B cell (primary cell): ENCODE data around the gene RALGAPA2. TPM values are rescaled to one million over a fixed set of nuclear protein-coding genes. Genes with fewer than 3 reads are reported as not detected.

ENCODE experiments used
- ATAC-seq: fragments of 200-7000 bp; cut with Tn5 transposase; one replicate; pipeline ENCODE4 v1.10.0; 2021; ENCODE audit warnings: low read depth, mild to moderate bottlenecking, moderate number of reproducible peaks, moderate library complexity
- CTCF ChIA-PET: fragments of 350-600 bp; sonication (Branson Sonifier 250); formaldehyde crosslinking; loops from one replicate; lab custom pipeline; 2021; ENCODE audit warnings: antibody characterized with exemption, inconsistent platforms; lab: Charles Lee
- POLR2A ChIA-PET: fragments of 350-600 bp; sonication (Branson Sonifier 250); formaldehyde crosslinking; loops from one replicate; lab custom pipeline; 2021; ENCODE audit warnings: antibody characterized with exemption; lab: Charles Lee
- DNase-seq: peaks from one replicate; pipeline ENCODE4 v3.0.0; 2013
- H2AFZ ChIP-seq: 2 replicates; pipeline ENCODE4 v1.6.1; 2012; ENCODE audit warnings: mild to moderate bottlenecking, low read depth, low read length; ENCODE audit not compliant: insufficient read depth, poor library complexity, severe bottlenecking
- H3K27ac ChIP-seq, 2 donors: 1 replicate in 1 of 2; 2 replicates in 1 of 2; pipeline ENCODE4 v1.5.1; 2012 to 2013; ENCODE audit warnings: low read length in 2 of 2, mild to moderate bottlenecking in 2 of 2, moderate library complexity in 1 of 2
- H3K27me3 ChIP-seq, 4 experiments: fragments of 200-600 bp in 1 of 4; sonication (generic) in 1 of 4; replicated peaks in 1 of 4; 1 replicate in 2 of 4; 2 replicates in 2 of 4; pipeline versions ENCODE4 v1.6.1 to v1.7.0; 2013 to 2016; ENCODE audit warnings: low read length in 3 of 4, mild to moderate bottlenecking in 2 of 4, mixed read lengths in 1 of 4, moderate library complexity in 1 of 4; ENCODE audit not compliant: insufficient read depth in 4 of 4, control insufficient read depth in 3 of 4; ENCODE audit errors: control extremely low read depth in 1 of 4
- H3K36me3 ChIP-seq, 2 experiments: replicated peaks in 1 of 2; 1 replicate in 1 of 2; 2 replicates in 1 of 2; pipeline versions ENCODE4 v1.6.1 to v1.7.1; 2013; ENCODE audit warnings: low read length in 1 of 2; ENCODE audit not compliant: insufficient read depth in 2 of 2, control insufficient read depth in 1 of 2; ENCODE audit errors: control extremely low read depth in 1 of 2, extremely low read depth in 1 of 2
- H3K4me1 ChIP-seq, 2 donors: fragments of 200-600 bp in 1 of 2; sonication (generic) in 1 of 2; 1 replicate in 1 of 2; 2 replicates in 1 of 2; pipeline versions ENCODE4 v1.5.1 to v1.6.1; 2013 to 2017; ENCODE audit warnings: low read length in 2 of 2; ENCODE audit not compliant: control insufficient read depth in 2 of 2, insufficient read depth in 2 of 2
- H3K4me2 ChIP-seq: replicated peaks from 2 replicates; pipeline ENCODE3; 2012; ENCODE audit warnings: mild to moderate bottlenecking, low read depth, low read length; ENCODE audit not compliant: poor library complexity, severe bottlenecking
- H3K4me3 ChIP-seq, 5 experiments: fragments of 200-600 bp in 1 of 5; sonication (generic) in 1 of 5; 1 replicate in 3 of 5; 2 replicates in 2 of 5; pipeline versions ENCODE4 v1.5.1 to v1.7.0; 2011 to 2016; ENCODE audit warnings: low read length in 4 of 5, mild to moderate bottlenecking in 4 of 5, low read depth in 2 of 5, control low read depth in 1 of 5, moderate library complexity in 1 of 5; ENCODE audit not compliant: insufficient read depth in 1 of 5; ENCODE audit errors: control extremely low read depth in 1 of 5, extremely low read depth in 1 of 5
- H3K79me2 ChIP-seq: fragments of 200-600 bp; sonication (generic); one replicate; pipeline ENCODE4 v1.6.0; 2016; ENCODE audit warnings: low read length; ENCODE audit not compliant: control insufficient read depth, insufficient read depth
- H3K9ac ChIP-seq: fragments of 200-600 bp; sonication (generic); 2 replicates; pipeline ENCODE4 v1.6.1; 2017; ENCODE audit warnings: mild to moderate bottlenecking, low read length, moderate library complexity
- H3K9me3 ChIP-seq, 3 donors: one replicate each; pipeline versions ENCODE4 v1.6.1 to v1.7.1; 2013; ENCODE audit warnings: low read length in 2 of 3; ENCODE audit not compliant: control insufficient read depth in 2 of 3, insufficient read depth in 1 of 3; ENCODE audit errors: control extremely low read depth in 1 of 3
- H4K20me1 ChIP-seq: 2 replicates; pipeline ENCODE4 v1.6.0; 2012; ENCODE audit warnings: mild to moderate bottlenecking, low read length; ENCODE audit not compliant: insufficient read depth, control insufficient read depth, poor library complexity, severe bottlenecking
- H3K27ac Mint-ChIP-seq: one replicate; pipeline ENCODE4 v1.8.0; 2021; ENCODE audit warnings: mixed read lengths
- H3K27me3 Mint-ChIP-seq: one replicate; pipeline ENCODE4 v1.8.0; 2021; ENCODE audit warnings: mixed read lengths
- H3K4me1 Mint-ChIP-seq: one replicate; pipeline ENCODE4 v1.8.0; 2021; ENCODE audit warnings: mixed read lengths
- H3K4me3 Mint-ChIP-seq: one replicate; pipeline ENCODE4 v1.8.0; 2021; ENCODE audit warnings: mixed read lengths
- H3K9me3 Mint-ChIP-seq: one replicate; pipeline ENCODE4 v1.8.0; 2022; ENCODE audit warnings: mixed read lengths; ENCODE audit not compliant: insufficient read depth
- EZH2 ChIP-seq: IDR thresholded peaks from 2 replicates; pipeline ENCODE4 v1.6.1; 2012; ENCODE audit warnings: borderline replicate concordance, low read depth, mild to moderate bottlenecking, moderate library complexity, low read length; ENCODE audit not compliant: insufficient read depth, poor library complexity, severe bottlenecking
- WGBS: methylation state at CpG from one replicate; pipeline ENCODE4 v1.1.5; 2013; ENCODE audit warnings: missing lambda C conversion rate; ENCODE audit not compliant: insufficient coverage; 5-methylcytosine and 5-hydroxymethylcytosine counted together
- intact Hi-C: fragments of 100-400 bp; cut with micrococcal nuclease; formaldehyde crosslinking; loops from one replicate; pipeline ENCODE4 v1.10.0; 2022
- polyA plus RNA-seq: library from polyadenylated mRNA; depleted of rRNA; stranded (reverse); fragments of >200 nt; gene quantifications from 2 replicates; pipeline ENCODE4 v1.2.3, GENCODE V29; 2012
- total RNA-seq, 2 donors: library from RNA; stranded (reverse); fragments of 120-200 nt in 1 of 2; gene quantifications; 1 replicate in 1 of 2; 2 replicates in 1 of 2; pipeline versions ENCODE4 v1.2.3 to v1.2.4, GENCODE V29; 2013 to 2022
- TF ChIP-seq, protein P1 (sequence below): fragments of 200-600 bp; IDR thresholded peaks from one replicate; pipeline ENCODE4 v1.8.0; 2022; ENCODE audit warnings: antibody characterized with exemption, mild to moderate bottlenecking

RALGAPA2 gene
- total and polyA plus RNA-seq, 2 donors (not counting 1 experiment from before 2014, with no cell fraction given), result 6.4 to 33.1 TPM

DNA sequence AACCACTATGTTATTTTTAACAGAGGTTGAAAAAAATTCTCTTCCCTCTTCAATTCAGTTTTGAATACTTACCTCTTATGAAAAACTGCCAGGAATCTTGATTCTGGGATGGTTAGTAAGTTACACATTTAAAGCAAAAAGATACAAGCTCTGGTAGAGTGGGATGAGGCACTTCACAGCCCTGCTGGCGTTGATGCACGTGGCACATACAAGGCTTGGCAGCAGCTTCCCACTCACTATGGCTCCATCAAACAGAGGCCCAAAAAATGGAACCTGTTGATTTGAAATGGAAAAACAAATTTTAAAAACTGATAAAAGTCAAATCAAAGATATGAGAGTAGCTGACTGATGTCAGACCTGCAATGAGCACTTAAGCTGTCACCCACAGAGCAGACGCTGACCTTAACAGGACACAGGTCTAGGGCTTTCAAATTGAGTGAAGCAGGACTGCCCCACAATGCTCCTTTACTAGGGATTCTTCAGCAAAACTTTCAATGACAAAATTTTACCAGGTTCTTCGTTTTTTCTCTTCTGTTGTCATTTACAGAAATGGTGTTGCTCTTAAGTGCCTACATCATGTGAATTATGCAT is 239.7 kb downstream of the RALGAPA2 start:
- no peak overlapping the region for H3K27ac Mint-ChIP-seq
- H3K27me3 Mint-ChIP-seq, result no peaks in the 10 kb centered on the region
- no peaks in the 10 kb centered on the region for H4K20me1 ChIP-seq
- no peaks in the 10 kb centered on the region for H3K79me2 ChIP-seq
- TF ChIP-seq, protein P1, sequence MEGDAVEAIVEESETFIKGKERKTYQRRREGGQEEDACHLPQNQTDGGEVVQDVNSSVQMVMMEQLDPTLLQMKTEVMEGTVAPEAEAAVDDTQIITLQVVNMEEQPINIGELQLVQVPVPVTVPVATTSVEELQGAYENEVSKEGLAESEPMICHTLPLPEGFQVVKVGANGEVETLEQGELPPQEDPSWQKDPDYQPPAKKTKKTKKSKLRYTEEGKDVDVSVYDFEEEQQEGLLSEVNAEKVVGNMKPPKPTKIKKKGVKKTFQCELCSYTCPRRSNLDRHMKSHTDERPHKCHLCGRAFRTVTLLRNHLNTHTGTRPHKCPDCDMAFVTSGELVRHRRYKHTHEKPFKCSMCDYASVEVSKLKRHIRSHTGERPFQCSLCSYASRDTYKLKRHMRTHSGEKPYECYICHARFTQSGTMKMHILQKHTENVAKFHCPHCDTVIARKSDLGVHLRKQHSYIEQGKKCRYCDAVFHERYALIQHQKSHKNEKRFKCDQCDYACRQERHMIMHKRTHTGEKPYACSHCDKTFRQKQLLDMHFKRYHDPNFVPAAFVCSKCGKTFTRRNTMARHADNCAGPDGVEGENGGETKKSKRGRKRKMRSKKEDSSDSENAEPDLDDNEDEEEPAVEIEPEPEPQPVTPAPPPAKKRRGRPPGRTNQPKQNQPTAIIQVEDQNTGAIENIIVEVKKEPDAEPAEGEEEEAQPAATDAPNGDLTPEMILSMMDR, result no peak
- TF ChIP-seq EZH2, result no peak
- H3K9ac ChIP-seq, result no peak overlapping the region
- DNase-seq (no peak), ATAC-seq (no peak)
- no peaks in the 10 kb centered on the region for H3K9me3 ChIP-seq
- peaks cover 3% of the 10 kb centered on the region for H3K4me1 Mint-ChIP-seq
- H3K4me1 ChIP-seq, result no peaks in the 10 kb centered on the region
- H3K36me3 ChIP-seq, result peaks cover 0 to 3% of the 10 kb centered on the region in 2 experiments
- ChIA-PET POLR2A (no interaction called here), CTCF (no interaction called here)
- no peak overlapping the region for H3K4me2 ChIP-seq
- H2AFZ ChIP-seq, result no peak overlapping the region
- no peak overlapping the region for H3K4me3 ChIP-seq
- intact Hi-C loops, result no loop called here
- H3K4me3 Mint-ChIP-seq, result no peak overlapping the region
- no peak overlapping the region for H3K27ac ChIP-seq
- no peaks in the 10 kb centered on the region for H3K9me3 Mint-ChIP-seq
- no peaks in the 10 kb centered on the region for H3K27me3 ChIP-seq
- 100% methylated on average over 2 of the region's 4 CpGs for WGBS

DNA sequence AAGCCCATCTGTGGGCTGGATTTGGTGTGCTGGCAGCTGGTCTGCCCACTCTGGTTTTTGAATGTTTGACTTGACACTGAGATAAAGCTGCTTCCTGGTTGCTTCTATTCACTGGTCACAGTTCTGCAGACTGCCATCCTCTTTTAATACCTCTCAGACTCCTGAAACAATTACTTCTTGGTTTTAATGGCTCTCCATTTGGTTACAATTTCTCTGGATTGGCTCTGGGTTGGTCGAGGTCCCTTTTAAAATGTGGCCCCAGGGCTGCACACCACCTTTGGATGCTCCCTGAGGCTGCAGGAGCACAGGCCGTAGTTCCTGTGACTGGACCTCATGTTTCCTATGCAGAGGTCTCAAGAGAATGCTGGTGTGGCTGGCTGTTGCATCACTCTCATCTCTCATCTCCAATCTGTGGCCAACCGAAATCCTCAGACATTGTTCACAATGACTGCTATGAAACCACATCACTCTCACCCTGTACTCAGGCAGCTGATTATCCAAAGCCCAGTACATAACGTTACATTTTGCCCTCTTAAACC is 246.0 kb downstream of the RALGAPA2 start:
- no peaks in the 10 kb centered on the region for H3K9me3 ChIP-seq
- intact Hi-C loops, result no loop called here
- no peak overlapping the region for H3K4me3 ChIP-seq
- no peaks in the 10 kb centered on the region for H3K79me2 ChIP-seq
- H3K9ac ChIP-seq, result no peak overlapping the region
- DNase-seq, result peak; percentile 29
- peaks cover 41% of the 10 kb centered on the region for H3K4me1 Mint-ChIP-seq
- POLR2A ChIA-PET, result interaction anchor here (1.2 kb wide), 1 partner anchor 13 kb away, joined by 3 read pairs; no protein-coding TSS in a partner anchor
- peak overlapping the region; percentile 5 for H3K4me3 Mint-ChIP-seq
- no peaks in the 10 kb centered on the region for H3K27me3 ChIP-seq
- H3K4me2 ChIP-seq, result peak overlapping the region; percentile 39
- H3K36me3 ChIP-seq, result no peaks in the 10 kb centered on the region
- CTCF ChIA-PET, result no interaction called here
- peak overlapping the region in 1 of 2 donors; percentile 65 for H3K27ac ChIP-seq
- WGBS, result 0% methylated on average over 1 of the region's 4 CpGs
- H2AFZ ChIP-seq, result peak overlapping the region; percentile 37
- no peaks in the 10 kb centered on the region for H3K9me3 Mint-ChIP-seq
- peak; percentile 70 for ATAC-seq
- H4K20me1 ChIP-seq, result no peaks in the 10 kb centered on the region
- peaks cover 33% of the 10 kb centered on the region in 2 donors for H3K4me1 ChIP-seq
- no peaks in the 10 kb centered on the region for H3K27me3 Mint-ChIP-seq
- no peak for TF ChIP-seq EZH2
- TF ChIP-seq, protein P1, result no peak
- peak overlapping the region; percentile 64 for H3K27ac Mint-ChIP-seq
